GM18873 (cell line): ENCODE data around the gene SLAMF8.

Source experiments
- ATAC-seq: cut with Tn5 transposase; IDR thresholded peaks from one replicate; pipeline ENCODE4 v1.9.1; 2021; ENCODE audit warnings: mild to moderate bottlenecking, moderate library complexity, moderate number of reproducible peaks; ENCODE audit not compliant: unreplicated experiment, low FRiP score

Gene SLAMF8

DNA sequence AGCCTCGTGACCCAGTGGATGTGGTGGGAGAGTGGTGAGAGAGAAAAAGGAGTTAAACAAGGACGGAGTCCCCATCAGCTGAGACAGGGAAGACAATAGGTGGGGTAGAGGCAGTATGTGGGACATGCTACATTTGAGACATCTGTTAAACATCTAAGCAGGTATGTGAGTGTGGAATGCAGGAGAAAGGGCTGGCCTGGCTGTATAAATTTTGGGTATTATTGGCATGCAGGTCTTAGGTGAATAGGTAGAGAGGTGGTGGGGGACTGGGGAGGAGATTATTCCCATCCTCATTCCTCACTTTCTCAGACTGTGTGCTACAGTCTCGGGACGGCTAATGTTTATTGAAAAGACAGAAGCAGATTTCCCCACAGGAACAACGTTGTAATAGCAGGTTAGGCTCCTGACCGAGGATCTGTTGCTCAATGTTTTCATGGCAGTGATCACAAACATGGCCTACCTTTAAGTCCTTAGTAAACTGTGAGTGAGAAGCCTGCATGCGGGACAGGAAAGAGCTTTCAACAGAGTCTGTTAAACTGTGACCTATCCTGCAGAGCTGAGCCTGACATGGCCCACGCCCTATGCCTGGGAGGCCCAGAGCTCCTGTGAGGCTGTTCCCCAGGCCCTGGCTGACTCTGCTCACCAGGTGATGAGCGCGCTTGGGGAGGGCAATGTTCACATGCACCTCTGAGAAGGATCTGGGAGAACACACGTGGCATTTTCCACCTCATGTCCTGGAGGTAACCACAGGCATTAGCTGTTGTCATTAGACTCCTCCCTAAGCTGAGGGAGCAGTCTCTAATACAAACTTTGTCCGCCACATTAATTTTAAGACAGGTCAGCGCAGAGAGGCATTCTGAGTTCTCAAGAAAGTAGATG lies 19.3 kb downstream of the SLAMF8 start:
- ATAC-seq = no peak

DNA sequence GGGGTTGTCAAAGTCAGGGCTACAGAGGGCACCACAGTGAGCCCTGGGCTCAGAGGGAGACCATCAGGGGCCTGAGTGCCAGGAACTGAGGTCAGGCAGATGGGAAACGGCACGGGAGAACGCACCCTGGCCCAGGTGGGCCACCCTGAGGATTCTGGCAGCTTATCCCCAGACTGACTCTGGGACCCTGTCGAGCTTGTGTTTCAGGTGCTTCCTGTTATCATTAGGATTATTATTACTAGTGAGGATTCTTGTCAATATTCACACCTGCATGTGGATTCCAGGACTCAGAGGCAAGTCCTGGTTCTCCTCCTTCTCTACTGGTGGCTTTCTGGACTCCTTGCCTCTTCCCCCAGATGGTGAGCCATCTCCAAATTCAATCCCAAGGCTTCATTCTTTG lies 20.6 kb downstream of the SLAMF8 start:
- no peak for ATAC-seq

DNA sequence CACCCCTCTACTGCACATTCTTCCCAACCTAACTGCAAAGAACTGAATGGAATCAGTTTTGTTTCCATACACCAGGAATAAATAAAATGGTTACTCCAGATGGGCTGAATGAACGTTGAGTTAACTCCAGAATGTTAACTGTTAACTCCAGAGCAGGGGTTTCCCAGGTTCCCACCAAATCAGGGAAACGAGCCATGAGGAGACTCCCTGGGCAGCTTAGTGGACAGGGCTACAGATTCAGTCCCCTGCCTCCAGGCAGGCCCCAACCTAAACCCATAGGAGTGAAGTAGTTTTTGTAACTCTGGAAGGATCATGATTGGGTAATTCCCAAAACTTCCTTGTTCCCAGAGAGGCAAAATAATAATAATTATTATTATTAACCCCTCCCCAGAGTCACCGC lies 21.7 kb downstream of the SLAMF8 start:
- no peak for ATAC-seq

DNA sequence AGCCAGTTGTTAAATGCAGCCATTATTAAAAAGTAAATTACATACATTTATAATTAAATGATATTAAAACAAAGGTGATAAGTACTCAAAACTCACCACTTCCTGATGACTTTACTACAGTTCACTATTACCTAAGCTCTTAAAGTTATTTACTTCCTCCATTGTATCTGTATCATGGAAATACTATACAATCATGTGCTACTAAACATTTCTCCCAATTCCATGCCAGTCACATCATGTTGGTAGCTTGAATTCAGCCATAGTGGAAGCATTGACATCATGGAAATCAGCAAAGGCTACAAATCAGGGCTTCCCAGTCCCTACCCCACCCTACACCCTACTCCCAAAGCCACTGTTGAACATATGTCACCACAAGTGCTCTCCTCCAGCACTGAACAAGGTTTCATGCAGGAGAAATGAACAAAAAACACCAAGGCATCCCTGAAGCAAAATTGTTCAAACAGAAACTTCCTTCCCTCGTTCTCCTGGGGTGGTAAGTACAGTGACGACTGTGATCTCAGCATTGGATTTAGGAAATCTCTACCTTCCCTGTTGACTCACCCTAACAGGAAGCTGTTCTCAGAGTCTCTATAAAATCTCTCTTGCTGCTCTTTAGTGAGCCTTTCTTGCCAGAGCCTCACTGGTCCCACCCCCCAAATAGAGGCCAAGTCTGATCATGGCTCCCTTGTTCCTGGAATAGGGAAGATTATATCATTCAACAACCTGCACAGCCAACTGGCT lies 23.1 kb downstream of the SLAMF8 start:
- no peak for ATAC-seq

DNA sequence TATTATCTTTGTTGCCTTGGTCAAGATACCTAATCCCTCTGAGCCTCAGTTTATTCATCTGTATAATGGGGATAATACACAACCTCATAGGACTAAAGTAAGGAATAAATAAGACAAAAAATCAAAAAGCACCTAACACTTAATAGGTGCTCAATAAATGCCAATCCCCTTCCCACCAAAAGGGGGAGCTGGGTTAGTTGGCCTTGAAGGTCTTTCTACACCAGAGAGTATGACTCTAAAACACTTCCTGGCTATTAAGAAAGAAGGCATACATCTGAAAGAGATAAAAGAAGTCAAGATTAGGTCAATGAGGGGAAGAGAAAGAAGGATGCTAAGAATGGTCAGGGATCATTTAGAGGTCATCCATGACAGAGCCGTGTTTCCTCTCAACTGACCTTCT lies 24.7 kb downstream of the SLAMF8 start:
- ATAC-seq = no peak

DNA sequence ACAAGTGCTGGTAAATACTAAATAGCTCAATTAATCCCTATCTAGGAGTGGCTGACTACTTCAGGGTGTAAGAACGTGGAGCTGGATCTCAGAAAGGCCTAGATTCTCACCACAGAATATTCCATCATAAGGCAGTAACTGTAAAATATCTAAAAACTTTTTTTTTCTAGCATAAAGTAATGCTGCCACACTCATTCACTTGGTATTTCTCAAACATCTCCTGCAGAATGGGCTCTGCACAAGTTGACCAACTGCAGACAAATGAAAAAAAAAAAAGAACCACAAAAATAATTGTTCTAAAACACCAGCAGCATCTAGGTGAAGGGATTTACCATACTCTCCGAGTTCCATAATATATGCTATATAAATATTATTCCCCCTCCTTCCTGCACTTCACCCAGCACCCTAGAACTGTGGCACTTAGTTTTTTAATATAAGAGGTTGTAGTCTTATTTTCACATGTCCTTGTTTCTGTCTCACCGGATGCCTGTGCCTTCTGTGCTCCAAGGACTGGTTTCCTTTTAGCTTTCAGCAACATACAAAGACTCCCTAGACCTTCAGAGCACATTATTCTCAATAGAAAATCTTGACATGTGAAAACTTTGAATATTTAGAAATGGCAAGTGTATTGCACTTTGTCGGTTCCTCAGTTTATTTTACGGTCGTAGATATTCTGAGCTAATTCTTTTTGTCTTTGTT lies 26.9 kb downstream of the SLAMF8 start:
- no peak for ATAC-seq

DNA sequence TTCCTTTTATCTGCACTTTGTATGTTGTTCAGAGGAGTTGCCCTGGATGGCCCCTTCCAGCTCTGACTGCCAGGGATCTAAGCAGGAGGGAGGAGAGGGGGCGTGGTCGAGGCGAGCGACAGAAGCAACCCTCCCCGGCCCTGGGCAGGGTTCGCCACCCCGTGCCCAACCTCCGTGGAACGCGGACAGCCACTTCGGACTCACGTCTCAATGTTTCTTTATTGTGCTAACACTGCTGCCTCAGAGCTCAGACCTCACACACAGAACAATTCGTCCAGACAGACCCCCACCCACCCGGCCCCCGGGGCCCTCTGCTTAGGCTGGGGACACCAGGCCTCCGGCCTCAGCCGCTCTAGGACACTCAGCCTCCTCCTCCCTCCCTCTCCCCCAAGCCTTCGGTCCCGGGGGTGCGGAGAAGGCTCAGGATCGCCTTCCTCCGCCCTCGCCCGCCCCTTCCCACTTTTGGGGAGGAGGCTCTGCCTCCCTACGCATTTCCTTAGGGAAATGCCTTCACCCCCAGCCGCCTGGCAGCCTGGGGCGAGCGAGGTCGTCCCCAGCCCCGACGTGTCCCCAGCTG lies 27.5 kb downstream of the SLAMF8 start:
- ATAC-seq = peak; percentile 15

DNA sequence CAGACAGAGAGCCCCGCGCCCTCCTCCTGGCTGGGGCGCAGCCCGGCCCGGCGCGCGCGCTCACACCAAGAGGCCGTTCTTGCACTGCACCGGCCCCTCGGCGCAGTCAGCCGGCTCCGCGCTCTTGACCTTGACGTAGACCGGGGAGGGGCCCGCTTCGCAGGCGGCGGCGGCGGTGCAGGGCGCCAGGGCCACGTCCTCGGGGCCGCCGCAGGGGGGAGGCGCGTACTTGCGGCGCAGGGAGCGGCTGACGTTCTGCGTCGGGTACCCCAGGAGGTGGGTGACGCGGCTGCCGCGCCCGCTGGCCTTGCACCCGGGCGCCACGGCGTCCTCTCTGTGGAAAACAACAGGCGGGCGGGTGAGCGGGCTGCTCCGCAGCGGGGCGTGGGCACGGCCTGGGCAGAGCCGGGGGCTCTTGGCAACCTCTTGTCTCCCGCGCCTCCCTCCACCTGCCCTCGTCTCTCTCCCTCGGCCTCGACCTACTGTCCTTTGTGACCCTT lies 28.1 kb downstream of the SLAMF8 start:
- peak; percentile 74 for ATAC-seq

DNA sequence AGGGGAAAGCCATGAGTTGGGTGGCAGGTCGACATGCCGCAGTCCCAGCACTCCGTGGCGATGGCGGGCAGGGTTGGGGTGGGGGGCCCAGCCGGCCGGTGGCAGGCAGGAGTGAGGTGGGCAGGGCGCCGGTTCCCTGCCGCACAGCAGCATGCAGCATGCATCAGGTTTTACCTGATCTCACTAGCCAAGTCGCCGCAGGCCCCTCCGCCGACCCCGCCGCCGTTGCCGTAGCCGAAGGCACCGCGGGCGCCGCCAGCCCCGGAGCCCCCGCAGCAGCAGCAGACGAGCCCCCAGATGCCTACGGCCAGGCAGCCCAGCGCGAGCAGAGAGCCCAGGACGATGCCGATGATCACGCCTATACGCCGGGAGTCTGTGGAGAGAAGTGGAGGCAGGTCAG lies 29.0 kb downstream of the SLAMF8 start:
- ATAC-seq = no peak

DNA sequence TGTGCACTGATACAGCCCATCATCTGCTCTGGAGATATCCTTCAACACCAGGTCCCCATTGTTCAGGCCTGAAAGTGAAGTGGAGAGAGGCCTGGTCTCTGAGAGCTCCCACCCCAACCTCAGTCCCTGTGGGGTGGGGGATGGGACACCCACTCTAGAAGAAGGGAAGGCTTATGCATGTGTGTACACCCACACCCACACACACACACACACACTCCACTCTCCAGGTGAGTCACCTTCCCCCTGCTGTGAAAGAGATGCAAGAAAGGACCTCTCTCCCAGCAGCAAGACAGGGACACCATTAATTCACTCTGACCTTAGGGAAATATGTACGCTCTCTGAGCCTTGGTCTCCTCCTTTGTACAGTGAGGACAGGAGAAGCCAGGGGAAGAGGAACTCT lies 29.9 kb downstream of the SLAMF8 start:
- no peak for ATAC-seq

DNA sequence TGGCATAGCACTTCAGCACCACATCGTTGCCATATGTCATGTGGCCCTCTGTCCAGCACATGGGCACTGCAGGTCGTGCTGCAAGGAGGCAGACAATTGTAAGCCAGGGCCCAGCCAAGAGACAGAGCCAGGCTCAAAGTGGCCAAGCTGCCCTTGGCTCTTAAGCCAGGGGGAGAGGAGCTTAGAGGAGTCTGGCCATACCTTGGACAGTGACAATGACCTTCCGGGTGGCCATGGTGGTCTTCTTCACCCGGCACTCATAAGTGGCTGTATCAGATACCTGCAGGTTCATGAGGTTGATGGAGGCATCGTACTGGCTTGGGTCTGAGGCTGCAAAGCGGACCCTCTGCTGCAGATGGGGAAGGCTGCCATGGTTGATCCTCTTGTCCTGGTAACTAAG lies 31.2 kb downstream of the SLAMF8 start:
- ATAC-seq = no peak

DNA sequence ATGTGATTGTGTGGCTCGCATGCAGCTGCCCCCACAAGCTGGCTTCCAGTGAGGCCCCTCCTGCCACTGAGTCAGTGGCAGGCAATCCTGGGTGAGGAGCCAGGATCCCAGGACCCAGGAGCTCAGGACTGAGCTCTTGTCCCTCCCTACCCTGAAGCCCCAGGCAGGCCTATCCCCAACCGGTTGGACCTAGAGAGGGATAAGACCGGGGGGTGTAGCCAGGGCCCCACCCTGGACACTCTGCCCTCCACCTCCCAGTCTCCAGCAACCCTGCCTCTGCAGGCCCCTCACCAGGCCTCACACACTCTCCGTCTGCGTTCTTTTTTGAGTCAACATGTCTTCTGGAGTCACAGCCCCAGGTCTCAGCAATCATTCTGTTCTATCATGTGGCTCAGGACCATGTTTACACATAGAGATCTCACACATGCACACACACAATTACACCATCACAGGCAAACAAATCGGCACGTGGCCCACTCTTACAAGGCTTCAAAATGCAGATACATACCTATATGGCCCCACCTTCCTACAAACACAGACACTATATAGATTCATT lies 33.2 kb downstream of the SLAMF8 start:
- ATAC-seq = no peak

DNA sequence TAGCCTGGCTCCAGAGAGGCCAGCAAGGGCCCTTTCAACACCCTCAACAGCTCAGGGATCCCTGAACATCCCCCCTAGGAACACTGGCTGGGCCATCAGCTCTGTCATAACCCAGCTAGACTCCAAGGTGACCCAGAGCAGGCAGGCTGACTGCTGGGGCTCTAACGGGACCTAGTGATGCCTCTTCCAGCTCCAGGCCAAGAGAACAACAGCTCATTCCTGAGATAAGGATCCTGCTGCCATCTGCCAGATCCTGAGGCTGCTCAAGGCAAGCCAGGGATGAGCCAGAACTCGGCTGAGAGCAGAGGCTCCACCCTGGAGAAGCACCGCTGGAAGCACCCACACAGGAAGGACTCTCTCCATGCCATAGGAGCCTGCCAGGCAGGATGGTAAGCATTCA lies 33.8 kb downstream of the SLAMF8 start:
- no peak for ATAC-seq

DNA sequence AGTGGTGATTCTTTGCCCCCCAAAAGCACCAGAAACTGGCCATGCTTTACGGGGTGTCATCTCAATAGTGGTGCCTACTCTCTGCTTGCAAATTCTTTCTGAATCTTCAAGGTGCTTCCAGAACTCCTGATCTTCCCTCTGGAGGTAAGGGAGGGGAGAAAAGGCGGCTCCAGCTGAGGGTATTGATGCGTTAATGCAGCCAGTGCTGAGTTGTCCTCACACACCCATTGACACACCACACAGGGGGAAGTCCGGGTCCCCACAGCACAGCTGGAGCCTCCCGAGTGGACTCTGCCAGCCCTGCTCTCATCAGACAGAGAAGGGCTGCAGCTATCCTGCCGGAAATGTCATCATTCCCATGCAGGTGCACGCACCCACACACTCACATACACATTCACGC lies 34.5 kb downstream of the SLAMF8 start:
- no peak for ATAC-seq

DNA sequence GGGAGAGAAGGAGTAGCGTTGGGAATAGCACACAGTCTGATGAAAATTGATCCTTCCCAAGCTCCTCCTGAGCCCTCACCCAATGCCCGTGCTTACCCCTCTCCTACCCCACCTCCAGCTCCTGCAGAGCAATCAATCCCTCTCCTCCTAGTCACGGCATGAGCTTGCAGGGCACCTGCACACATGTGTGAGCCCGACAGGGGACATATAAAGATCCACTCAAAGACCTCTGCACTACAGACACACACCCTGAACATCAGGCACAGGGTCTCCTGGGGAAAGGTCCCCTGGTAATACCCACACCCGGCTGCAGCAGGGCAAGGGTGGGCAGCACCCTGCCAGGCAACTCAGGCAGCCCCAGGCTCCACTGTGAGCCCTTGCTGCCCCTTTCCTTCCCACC lies 35.4 kb downstream of the SLAMF8 start:
- ATAC-seq = no peak

DNA sequence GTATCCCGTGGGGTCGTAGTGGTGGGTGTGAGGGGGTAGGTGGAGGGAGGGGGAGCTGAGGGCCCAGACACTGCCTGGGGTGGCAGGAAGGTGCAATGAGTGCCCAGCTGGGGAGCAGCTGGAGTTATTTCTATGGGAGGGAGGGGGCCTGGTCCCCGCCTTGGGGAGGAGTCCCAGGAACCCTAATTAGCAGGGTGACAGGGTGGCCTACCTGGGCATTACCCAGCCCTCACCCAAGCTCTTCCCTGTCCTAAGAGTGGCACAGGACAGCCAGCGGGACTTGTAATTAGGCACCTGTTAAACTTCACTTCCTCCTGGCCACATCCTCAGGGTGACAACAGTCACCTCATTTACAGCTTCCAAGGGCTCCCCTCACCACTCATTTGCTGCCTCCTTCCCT lies 35.9 kb downstream of the SLAMF8 start, which contains the start of gene VSIG8:
TSS of gene VSIG8 (minus strand) at position 101 of the 400 bp plus-strand sequence. CDS start 136 bp downstream, outside the sequence.
- ATAC-seq = no peak

DNA sequence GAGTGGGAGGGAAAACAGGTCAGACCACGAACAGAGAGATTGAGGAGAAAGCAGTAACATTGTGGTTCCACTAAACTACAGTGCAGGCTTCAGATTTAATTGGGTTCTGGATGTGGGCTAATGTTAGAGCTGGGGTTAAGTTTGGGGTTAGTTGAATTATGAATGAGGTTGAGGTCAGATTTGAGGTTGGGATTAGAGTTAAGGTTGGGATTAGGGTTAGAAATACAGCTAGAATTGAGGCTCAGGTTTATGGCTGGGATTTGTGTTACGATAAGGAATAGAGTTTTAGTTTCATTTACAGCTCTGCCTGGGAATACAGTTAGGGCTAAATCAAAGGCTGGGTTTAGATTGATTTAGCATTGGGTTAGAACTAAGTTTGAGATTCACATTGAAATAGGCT lies 37.6 kb downstream of the SLAMF8 start:
- ATAC-seq = no peak

DNA sequence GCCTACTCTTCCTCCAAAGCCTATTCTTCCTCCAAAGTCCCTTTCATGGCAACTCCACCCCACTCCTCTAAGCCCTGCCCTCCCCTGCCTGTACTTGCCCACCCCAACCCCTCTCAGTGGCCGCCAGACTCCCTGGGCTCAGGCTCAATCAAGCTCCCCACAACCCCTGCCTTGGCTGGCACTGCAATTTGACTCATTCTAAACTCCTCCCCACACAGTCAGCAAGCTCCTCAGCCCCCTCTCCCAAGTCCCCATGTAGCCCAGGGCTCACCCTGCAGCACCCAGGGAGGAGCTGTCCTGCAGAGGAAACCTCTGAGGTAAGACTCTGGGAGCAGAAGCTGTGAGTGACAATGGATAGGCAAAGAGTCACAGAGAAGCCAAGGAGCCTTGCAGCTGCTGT lies 39.4 kb downstream of the SLAMF8 start:
- ATAC-seq = no peak

DNA sequence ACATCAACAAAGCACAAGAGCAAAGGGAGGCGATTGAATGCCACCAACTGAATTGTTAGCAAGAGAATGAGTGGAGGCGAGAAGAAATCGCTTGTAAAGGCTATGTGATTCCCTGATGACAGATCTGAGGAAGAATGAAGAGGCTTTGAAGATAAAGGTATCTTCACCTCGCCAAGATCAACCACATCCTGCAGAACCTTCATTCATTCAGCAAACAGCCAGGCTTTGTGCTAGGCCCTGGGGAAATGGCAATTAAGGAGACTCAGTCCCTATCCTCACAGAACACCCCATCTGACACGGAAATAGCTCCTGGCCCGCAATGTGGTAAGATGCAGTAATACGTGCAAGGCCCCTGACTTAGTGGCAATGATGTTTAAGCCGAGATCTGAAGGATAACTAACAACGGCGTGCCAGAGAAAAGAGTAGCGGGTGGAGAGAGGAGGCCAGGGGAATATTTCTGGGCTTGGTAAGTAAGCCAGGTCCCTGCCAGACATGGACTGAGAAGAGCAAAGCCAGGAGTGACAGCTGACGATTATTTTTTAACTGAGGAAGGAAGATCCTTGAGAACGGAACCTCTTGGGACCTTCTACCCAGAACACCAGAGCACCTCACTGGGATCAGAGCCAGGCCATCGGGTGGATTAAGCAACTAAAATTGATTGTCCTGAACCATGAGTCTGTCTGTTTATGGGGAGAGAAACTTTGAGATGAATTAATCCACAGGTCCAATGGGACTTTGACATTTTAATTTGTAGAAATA lies 40.4 kb downstream of the SLAMF8 start:
- no peak for ATAC-seq

DNA sequence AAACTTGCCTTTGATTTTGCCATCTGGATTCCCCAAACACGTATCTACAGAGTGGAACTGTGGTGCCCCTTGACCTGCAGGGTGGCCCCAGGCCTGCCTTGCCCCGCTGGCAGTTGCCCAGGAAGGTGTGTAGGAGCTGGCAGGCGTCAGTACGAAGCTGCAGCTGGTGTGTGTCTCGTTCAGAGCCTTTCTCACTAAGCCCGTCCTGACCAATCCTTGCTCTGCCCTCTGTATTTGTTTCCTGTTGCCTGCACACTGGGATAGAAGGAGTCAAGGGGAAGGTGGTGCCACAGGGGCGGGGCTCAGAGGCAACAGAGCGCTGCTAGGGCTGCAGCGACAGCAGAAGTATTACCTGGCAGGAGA lies 41.0 kb downstream of the SLAMF8 start:
- ATAC-seq = no peak
